LHCN-M2 (cell line): ENCODE data around the gene FKBP1B. TPM values are rescaled to one million over a fixed set of nuclear protein-coding genes. Genes with fewer than 3 reads are reported as not detected.
"Not testable (repeated sequence)": the region's sequence is repeated elsewhere in the genome, so short reads cannot be mapped to it uniquely, and the experiment has no call there.

ENCODE experiments used
- DNase-seq: peaks from one replicate; pipeline ENCODE4 v3.0.0-alpha.2; 2012; ENCODE audit warnings: low read depth
- total RNA-seq: library from RNA; depleted of rRNA; stranded (reverse); fragments of >200 nt; gene quantifications from 2 replicates; pipeline ENCODE4 v1.2.3, GENCODE V29; 2014

The FKBP1B gene
- total RNA-seq, 1 experiment from 2014 or later = 9.3 TPM

- no peak for DNase-seq
Measured at GRCh38 chr2:24022324-24022974, 27.1 kb upstream of the FKBP1B start.

DNA sequence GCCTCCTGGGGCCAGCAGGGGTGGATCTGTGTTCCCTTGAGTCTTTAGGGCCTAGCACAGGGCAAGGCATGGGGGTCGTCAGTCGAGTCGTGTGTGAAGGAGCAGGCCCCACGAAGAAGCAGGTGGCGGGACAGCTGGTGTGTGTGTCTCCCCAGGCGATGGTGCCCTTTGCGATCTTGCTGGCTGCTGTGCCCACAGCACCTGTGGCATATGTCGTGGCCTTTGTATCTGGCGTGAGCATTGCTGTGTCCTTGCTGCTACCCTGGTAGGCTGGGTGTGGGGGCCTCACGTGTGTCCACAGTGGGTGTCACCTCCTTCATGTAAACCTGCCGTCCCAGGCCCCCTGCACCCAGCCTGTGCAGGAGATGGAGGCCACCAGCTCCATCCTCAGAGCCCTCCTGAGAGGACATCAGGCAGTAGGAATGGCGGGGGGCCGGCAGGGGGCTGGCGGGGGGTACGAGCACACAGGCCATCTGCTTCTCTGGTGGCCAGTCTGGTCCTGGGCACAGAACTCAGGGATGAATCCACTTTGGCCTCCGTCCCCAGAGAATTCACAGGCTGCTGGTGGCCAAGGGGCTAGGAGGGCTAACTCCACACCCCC is 26.5 kb upstream of the FKBP1B start:
- DNase-seq = no peak

DNA sequence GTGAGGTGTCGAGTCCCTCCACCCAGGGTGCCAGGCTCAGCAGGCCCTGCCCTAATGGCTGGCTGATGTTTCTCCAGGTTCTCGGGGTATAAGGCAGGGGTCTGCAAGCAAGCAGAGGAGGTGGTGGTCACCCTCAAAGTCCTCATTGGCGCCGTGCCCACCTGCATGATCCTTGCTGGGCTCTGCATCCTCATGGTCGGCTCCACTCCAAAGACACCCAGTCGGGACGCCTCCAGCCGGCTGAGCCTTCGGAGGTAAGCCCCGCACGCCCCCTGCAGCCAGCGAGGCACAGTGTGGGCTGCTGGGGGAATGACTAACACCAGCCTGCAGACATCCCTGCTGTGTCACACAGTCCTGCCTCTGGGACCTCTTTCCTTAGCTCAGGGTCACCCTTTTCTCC is 25.5 kb upstream of the FKBP1B start:
- peak; percentile 8 for DNase-seq

GRCh38 chr2:24024996-24025663 is 24.4 kb upstream of the FKBP1B start:
- no peak for DNase-seq

GRCh38 chr2:24026233-24026632 is 23.3 kb upstream of the FKBP1B start:
- DNase-seq = no peak

GRCh38 chr2:24038786-24039499 is 10.6 kb upstream of the FKBP1B start:
- no peak for DNase-seq

- DNase-seq = no peak
Measured at GRCh38 chr2:24040511-24040910, 9.0 kb upstream of the FKBP1B start.

DNA sequence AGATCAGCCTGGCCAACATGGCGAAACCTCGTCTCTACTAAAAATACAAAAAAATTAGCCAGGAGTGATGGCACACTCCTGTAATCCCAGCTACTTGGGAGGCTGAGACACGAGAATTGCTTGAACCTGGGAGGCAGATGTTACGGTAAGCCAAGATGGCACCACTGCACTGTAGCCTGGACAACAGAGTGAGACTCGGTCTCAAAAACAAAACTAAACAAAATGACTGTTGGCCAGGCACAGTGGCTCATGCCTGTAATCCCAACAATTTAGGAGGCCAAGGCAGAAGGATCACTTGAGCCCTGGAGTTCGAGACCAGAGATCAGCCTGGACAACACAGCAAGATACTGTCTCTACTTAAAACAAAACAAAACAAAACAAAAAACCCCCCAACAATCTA is 6.4 kb upstream of the FKBP1B start:
- not testable (repeated sequence) for DNase-seq

DNA sequence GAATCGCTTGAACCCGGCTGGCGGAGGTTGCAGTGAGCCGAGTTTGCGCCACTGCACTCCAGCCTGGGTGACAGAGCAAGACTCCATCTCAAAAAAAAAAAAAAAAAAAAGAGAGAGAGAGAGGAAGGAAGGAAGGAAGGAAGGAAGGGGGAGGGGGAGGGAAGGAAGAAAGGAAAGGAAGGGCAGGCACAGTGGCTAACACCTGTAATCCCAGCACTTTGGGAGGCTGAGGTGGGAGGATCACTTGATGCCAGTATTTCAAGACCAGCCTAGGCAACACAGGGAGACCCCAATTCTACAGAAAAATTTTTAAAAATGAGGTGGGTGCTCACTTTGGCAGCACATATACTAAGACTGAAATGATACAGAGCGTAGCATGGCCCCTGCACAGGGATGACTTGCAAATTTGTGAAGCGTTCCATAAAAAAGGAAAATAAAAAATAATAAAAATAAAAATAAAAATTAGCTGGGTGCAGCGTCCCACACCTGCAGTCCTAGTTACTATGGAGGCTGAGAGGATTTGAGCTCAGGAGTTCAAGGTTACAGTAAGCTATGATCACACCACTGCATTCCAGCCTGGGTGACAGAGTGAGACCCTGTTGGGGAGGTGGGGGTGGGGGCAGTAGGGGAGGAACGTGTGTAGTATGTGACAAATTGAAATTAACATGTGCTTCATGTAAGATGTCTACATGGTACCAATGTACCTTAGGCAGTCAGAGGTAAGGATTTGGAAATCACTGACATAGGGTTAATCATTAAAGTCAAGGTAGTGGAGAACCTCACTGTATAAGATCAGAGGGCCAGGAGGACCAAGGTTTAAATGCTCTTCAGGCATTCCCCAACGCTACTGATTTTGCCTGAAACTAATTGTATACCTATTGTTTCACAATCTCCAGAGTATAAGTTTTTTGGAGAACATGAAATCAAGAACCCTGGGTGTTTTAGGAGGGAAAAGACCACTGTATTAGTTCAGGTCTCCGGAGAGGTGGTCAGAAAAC is 3.7 kb upstream of the FKBP1B start:
- DNase-seq = no peak

GRCh38 chr2:24046599-24046929 is 3.0 kb upstream of the FKBP1B start:
- no peak for DNase-seq

DNA sequence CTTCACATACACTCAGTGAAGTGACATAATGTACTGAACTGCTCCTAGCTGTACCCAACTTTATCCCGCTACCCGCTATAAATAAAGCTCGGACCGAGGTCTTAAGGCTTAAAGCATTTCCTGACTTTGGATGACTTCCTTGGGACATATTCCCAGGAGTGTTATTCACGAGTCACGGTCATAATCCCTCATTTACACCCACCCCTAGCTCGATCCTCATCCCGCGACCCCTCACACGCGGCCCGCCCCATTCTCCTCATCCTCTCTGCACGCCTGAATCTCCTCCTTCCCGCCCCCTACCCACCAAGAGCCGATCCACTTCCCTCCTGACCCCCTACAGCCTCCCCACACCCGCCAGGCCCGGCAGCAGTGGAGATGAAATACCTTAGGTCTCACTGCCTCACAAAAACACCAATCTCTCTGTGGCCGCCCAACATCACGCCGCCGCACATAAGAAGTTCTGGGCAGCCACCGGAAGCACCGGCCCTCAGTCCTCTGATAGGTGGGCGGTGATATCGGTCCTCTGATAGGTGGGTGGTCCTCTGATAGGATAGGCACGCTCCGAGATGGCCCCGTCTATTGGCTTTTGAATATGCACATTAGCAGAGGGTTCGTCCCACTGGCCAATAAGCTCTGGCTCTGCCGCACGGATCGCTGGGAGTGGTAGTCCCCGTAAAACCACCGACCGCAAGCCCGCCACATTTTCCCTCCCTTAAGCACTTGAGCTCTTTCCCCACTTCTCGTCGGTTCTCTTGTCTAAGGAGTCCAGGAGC is 2.4 kb upstream of the FKBP1B start, which contains the start of gene WDCP:
TSS of gene WDCP (minus strand) at position 462 of the 773 bp plus-strand sequence. CDS start 7,897 bp downstream, outside the sequence.
- peak; percentile 98 for DNase-seq

DNA sequence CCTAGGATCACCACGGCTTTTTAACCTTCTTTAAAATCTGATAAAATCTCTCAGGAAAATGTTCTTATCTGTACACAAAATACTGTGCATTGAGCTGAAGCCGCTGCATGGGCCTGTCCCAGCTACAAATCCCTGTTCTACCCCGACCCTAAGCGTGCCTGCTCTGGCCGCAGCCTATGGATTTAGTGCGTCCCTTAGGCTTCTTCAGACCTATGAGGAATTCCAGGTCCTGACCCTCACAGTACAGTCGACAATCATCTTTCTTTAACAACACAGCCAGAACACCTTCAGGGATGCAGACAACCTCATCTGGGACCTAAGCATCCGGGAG is 1.9 kb upstream of the FKBP1B start:
- no peak for DNase-seq

GRCh38 chr2:24048769-24049484 is 614 bp upstream of the FKBP1B start:
- DNase-seq = no peak

- DNase-seq = no peak
Measured at GRCh38 chr2:24050041-24050979, 769 bp downstream of the FKBP1B start.

DNA sequence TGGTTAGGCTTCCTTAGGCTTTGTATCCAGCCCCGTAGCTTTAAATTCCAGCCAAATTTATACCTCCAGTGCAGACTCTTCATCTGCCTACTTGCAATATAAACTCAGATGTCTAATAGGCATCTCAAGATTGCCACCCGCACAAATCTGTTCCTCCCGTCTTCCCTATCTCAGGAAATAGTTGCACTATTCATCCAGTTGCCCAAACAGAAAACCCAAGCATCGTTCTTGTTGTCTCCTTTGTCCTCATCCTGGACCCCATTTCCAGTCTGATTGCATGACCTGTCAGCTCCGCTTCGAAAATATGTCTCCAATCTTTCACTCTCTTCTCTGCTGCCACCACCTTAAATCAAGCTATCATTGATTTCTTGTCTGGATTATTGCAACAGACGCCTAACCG is 2.3 kb downstream of the FKBP1B start:
- DNase-seq = no peak

GRCh38 chr2:24052951-24053350 is 3.4 kb downstream of the FKBP1B start:
- DNase-seq = no peak

DNA sequence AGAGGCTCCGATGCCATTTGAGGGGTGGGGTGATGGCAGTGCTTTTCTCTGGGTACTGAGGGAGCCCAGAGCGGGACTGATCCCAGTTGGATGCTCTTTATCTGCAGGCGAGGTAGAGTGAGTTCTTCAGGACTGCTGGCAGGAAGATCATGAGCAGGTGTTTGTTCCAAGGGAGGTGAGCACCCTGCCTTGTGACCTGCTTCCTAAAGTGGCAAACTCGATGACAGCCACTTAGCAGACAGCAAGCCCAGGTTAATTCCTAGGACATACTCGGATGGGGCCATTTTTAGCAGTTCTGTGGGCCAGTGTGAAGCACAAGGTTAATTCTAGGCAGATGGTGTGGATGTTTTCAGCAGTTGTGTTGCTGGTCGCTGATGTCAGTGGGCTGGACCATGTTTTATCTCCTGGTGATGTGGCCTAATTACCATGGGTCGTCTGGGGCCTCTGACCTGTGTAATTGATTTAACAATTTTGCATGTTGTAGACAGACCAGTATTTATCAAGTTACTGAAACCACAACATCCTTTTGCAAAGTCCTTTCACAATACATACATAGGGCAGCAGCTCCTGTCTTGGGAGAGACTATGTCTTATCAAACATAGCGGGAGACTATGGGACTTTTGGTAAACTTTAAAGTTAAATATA is 4.9 kb downstream of the FKBP1B start:
- no peak for DNase-seq

DNA sequence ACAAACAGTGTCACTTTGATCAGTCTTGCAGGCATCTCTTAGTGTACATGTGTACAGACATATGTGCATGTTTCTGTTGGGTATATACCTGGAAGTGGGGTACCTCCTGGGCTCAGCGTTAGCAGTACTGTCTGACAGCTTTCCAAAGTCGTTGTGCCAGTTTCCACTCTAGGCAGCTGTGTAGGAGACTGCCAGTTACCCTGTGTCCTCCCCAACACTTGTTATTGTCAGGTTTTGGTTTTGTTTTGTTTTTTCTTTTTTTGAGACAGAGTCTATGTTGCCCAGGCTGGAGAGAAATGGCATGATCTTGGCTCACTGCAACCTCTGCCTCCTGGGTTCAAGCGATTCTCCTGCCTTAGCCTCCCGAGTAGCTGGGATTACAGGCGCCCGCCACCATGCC is 6.2 kb downstream of the FKBP1B start:
- DNase-seq = no peak
